Activated T-helper 1 cell treated with anti-CD3 and anti-CD28 coated beads, Interleukin-12 subunit alpha, Interleukin-12 subunit beta, Interleukin-2, Interleukin-4 antibody, amounts not matched to agents 30 ng/mL and 10 ng/mL and 1 ng/mL, durations not matched to agents 14 hours and 24 hours and 36 hours (primary cell): Measurements from ENCODE around the gene KCNJ6. TPM values are rescaled to one million over a fixed set of nuclear protein-coding genes. Genes with fewer than 3 reads are reported as not detected.

Experiments
- DNase-seq: peaks from one replicate; pipeline ENCODE4 v3.0.0; 2021; ENCODE audit warnings: low spot score
- H3K27ac Mint-ChIP-seq: one replicate; pipeline ENCODE4 v1.8.0; 2021; ENCODE audit warnings: mild to moderate bottlenecking, mixed read lengths
- H3K27me3 Mint-ChIP-seq: one replicate; pipeline ENCODE4 v1.8.0; 2022; ENCODE audit warnings: mild to moderate bottlenecking, moderate library complexity, mixed read lengths; ENCODE audit not compliant: insufficient read depth
- H3K36me3 Mint-ChIP-seq: one replicate; pipeline ENCODE4 v1.8.0; 2021; ENCODE audit warnings: low read depth, mixed read lengths
- H3K4me1 Mint-ChIP-seq: one replicate; pipeline ENCODE4 v1.8.0; 2021; ENCODE audit warnings: low read depth, mixed read lengths
- H3K4me3 Mint-ChIP-seq: one replicate; pipeline ENCODE4 v1.8.0; 2021; ENCODE audit warnings: mild to moderate bottlenecking, moderate library complexity, mixed read lengths
- H3K9me3 Mint-ChIP-seq: one replicate; pipeline ENCODE4 v1.8.0; 2021; ENCODE audit warnings: mixed read lengths
- intact Hi-C: fragments of 100-400 bp; cut with micrococcal nuclease; formaldehyde crosslinking; loops from one replicate; pipeline ENCODE4 v1.15.1; 2024
- total RNA-seq: library from RNA; stranded (reverse); gene quantifications from 2 replicates; pipeline ENCODE4 v1.2.3, GENCODE V29; 2022

KCNJ6 gene
- total RNA-seq, 1 donor from 2014 or later, result not detected

GRCh38 chr21:37615962-37616361 lies 300.3 kb downstream of the KCNJ6 start:
- DNase-seq, result no peak
- Mint-ChIP-seq H3K27ac (no peak overlapping the region), H3K4me3 (no peak overlapping the region)

GRCh38 chr21:37614351-37614875 lies 301.8 kb downstream of the KCNJ6 start:
- Mint-ChIP-seq H3K27ac (no peak overlapping the region), H3K4me3 (no peak overlapping the region), H3K9me3 (no peaks in the 10 kb centered on the region), H3K27me3 (peaks cover 16% of the 10 kb centered on the region), H3K36me3 (no peaks in the 10 kb centered on the region), H3K4me1 (no peaks in the 10 kb centered on the region)
- intact Hi-C loops, result loop anchor here (10.0 kb wide), 1 partner anchor 1510 kb away; no protein-coding TSS in a partner anchor
- DNase-seq, result no peak

More at GRCh38 chr21:37615962-37616361, 300.3 kb downstream of the KCNJ6 start:
- H3K9me3 Mint-ChIP-seq, result no peaks in the 10 kb centered on the region
- intact Hi-C loops, result loop anchor here (10.0 kb wide), 1 partner anchor 1509 kb away; no protein-coding TSS in a partner anchor
- H3K36me3 Mint-ChIP-seq, result no peaks in the 10 kb centered on the region
- peaks cover 15% of the 10 kb centered on the region for H3K27me3 Mint-ChIP-seq
- no peaks in the 10 kb centered on the region for H3K4me1 Mint-ChIP-seq

GRCh38 chr21:37607081-37607480 lies 309.2 kb downstream of the KCNJ6 start:
- Mint-ChIP-seq H3K4me1 (no peaks in the 10 kb centered on the region), H3K36me3 (no peaks in the 10 kb centered on the region), H3K4me3 (no peak overlapping the region), H3K9me3 (no peaks in the 10 kb centered on the region), H3K27ac (no peak overlapping the region), H3K27me3 (peaks cover 12% of the 10 kb centered on the region)
- no peak for DNase-seq
- intact Hi-C loops, result no loop called here

GRCh38 chr21:37606549-37606948 lies 309.7 kb downstream of the KCNJ6 start:
- no peak overlapping the region for H3K4me3 Mint-ChIP-seq
- intact Hi-C loops, result no loop called here

GRCh38 chr21:37605006-37605405 lies 311.3 kb downstream of the KCNJ6 start:
- H3K9me3 Mint-ChIP-seq, result no peaks in the 10 kb centered on the region
- no peak overlapping the region for H3K27ac Mint-ChIP-seq
- no peaks in the 10 kb centered on the region for H3K36me3 Mint-ChIP-seq
- no peaks in the 10 kb centered on the region for H3K4me1 Mint-ChIP-seq
- H3K4me3 Mint-ChIP-seq, result no peak overlapping the region
- peaks cover 3% of the 10 kb centered on the region for H3K27me3 Mint-ChIP-seq
- intact Hi-C loops, result no loop called here
- no peak for DNase-seq

More at GRCh38 chr21:37606549-37606948, 309.7 kb downstream of the KCNJ6 start:
- no peaks in the 10 kb centered on the region for H3K9me3 Mint-ChIP-seq
- no peaks in the 10 kb centered on the region for H3K36me3 Mint-ChIP-seq
- no peak overlapping the region for H3K27ac Mint-ChIP-seq
- no peak for DNase-seq
- no peaks in the 10 kb centered on the region for H3K4me1 Mint-ChIP-seq
- H3K27me3 Mint-ChIP-seq, result peaks cover 8% of the 10 kb centered on the region

- Mint-ChIP-seq H3K27ac (no peak overlapping the region), H3K4me3 (no peak overlapping the region), H3K9me3 (no peaks in the 10 kb centered on the region), H3K4me1 (no peaks in the 10 kb centered on the region), H3K36me3 (no peaks in the 10 kb centered on the region), H3K27me3 (peaks cover 2% of the 10 kb centered on the region)
- intact Hi-C loops, result no loop called here
- no peak for DNase-seq
These were observed 313.1 kb downstream of the KCNJ6 start for GRCh38 chr21:37603129-37603528.

GRCh38 chr21:37601915-37602314 lies 314.3 kb downstream of the KCNJ6 start:
- intact Hi-C loops, result no loop called here
- Mint-ChIP-seq H3K27ac (no peak overlapping the region), H3K4me1 (no peaks in the 10 kb centered on the region), H3K36me3 (no peaks in the 10 kb centered on the region), H3K27me3 (peaks cover 2% of the 10 kb centered on the region), H3K9me3 (no peaks in the 10 kb centered on the region), H3K4me3 (no peak overlapping the region)
- DNase-seq, result no peak

GRCh38 chr21:37601027-37601426 lies 315.2 kb downstream of the KCNJ6 start:
- Mint-ChIP-seq H3K27ac (no peak overlapping the region), H3K4me1 (no peaks in the 10 kb centered on the region), H3K4me3 (no peak overlapping the region), H3K27me3 (peaks cover 2% of the 10 kb centered on the region), H3K36me3 (no peaks in the 10 kb centered on the region), H3K9me3 (no peaks in the 10 kb centered on the region)
- DNase-seq, result no peak
- intact Hi-C loops, result no loop called here

- Mint-ChIP-seq H3K9me3 (no peaks in the 10 kb centered on the region), H3K36me3 (no peaks in the 10 kb centered on the region), H3K4me3 (no peak overlapping the region), H3K4me1 (no peaks in the 10 kb centered on the region), H3K27me3 (peaks cover 2% of the 10 kb centered on the region), H3K27ac (no peak overlapping the region)
- no peak for DNase-seq
- intact Hi-C loops, result no loop called here
These were observed 320.3 kb downstream of the KCNJ6 start for GRCh38 chr21:37595944-37596343.

- intact Hi-C loops, result no loop called here
- no peak for DNase-seq
- Mint-ChIP-seq H3K27me3 (peaks cover under 1% of the 10 kb centered on the region), H3K4me3 (no peak overlapping the region), H3K4me1 (no peaks in the 10 kb centered on the region), H3K36me3 (no peaks in the 10 kb centered on the region), H3K27ac (no peak overlapping the region), H3K9me3 (no peaks in the 10 kb centered on the region)
These were observed 321.7 kb downstream of the KCNJ6 start for GRCh38 chr21:37594472-37594951.

- Mint-ChIP-seq H3K4me1 (no peaks in the 10 kb centered on the region), H3K36me3 (no peaks in the 10 kb centered on the region)
These were observed 322.4 kb downstream of the KCNJ6 start for GRCh38 chr21:37593740-37594471.

GRCh38 chr21:37593015-37593414 lies 323.2 kb downstream of the KCNJ6 start:
- intact Hi-C loops, result no loop called here
- Mint-ChIP-seq H3K9me3 (no peaks in the 10 kb centered on the region), H3K4me3 (no peak overlapping the region), H3K27me3 (no peaks in the 10 kb centered on the region), H3K27ac (no peak overlapping the region), H3K36me3 (no peaks in the 10 kb centered on the region), H3K4me1 (no peaks in the 10 kb centered on the region)
- DNase-seq, result no peak

More at GRCh38 chr21:37593740-37594471, 322.4 kb downstream of the KCNJ6 start:
- Mint-ChIP-seq H3K9me3 (no peaks in the 10 kb centered on the region), H3K27me3 (no peaks in the 10 kb centered on the region), H3K27ac (no peak overlapping the region), H3K4me3 (no peak overlapping the region)
- intact Hi-C loops, result no loop called here
- no peak for DNase-seq

- no peak overlapping the region for H3K4me3 Mint-ChIP-seq
- no peaks in the 10 kb centered on the region for H3K36me3 Mint-ChIP-seq
- intact Hi-C loops, result no loop called here
- H3K4me1 Mint-ChIP-seq, result no peaks in the 10 kb centered on the region
- H3K27me3 Mint-ChIP-seq, result no peaks in the 10 kb centered on the region
- H3K27ac Mint-ChIP-seq, result no peak overlapping the region
- DNase-seq, result no peak
- no peaks in the 10 kb centered on the region for H3K9me3 Mint-ChIP-seq
These were observed 323.8 kb downstream of the KCNJ6 start for GRCh38 chr21:37592496-37592895.
